Measurements from ENCODE around the gene NOTCH1. TPM values are rescaled to one million over a fixed set of nuclear protein-coding genes. Genes with fewer than 3 reads are reported as not detected.

Gene NOTCH1
- total RNA-seq, 1 experiment from 2014 or later: 37.2 TPM

DNA sequence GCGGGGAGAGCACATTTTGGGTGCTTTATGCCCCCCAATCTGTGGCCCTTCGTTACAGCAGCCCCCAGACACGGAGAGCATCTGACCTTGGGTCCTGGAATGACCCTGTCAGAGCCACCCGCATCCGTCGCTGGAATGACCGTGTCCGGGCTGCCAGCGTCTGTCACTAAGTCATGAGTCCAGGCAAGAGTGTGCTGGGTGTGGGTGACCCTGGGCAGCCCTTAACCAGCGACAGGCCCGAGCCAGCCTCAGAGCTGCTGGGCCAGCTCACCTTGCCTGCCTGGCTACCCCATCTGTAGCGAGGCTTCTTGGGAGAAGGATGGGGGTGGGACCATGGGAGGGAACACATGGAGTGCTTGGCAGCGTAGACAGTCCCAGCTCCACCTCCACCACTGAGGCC lies 46.8 kb upstream of the NOTCH1 start:
- peaks cover 17% of the 10 kb centered on the region for H3K4me1 ChIP-seq (ENCODE audit: insufficient read depth, low read length, poor library complexity, severe bottlenecking)
- BruUV-seq (replicated peaks): no TSS peak
- intact Hi-C loops (cut with micrococcal nuclease; ENCODE audit: unreplicated experiment): no loop called here
- TF ChIP-seq, protein P1, sequence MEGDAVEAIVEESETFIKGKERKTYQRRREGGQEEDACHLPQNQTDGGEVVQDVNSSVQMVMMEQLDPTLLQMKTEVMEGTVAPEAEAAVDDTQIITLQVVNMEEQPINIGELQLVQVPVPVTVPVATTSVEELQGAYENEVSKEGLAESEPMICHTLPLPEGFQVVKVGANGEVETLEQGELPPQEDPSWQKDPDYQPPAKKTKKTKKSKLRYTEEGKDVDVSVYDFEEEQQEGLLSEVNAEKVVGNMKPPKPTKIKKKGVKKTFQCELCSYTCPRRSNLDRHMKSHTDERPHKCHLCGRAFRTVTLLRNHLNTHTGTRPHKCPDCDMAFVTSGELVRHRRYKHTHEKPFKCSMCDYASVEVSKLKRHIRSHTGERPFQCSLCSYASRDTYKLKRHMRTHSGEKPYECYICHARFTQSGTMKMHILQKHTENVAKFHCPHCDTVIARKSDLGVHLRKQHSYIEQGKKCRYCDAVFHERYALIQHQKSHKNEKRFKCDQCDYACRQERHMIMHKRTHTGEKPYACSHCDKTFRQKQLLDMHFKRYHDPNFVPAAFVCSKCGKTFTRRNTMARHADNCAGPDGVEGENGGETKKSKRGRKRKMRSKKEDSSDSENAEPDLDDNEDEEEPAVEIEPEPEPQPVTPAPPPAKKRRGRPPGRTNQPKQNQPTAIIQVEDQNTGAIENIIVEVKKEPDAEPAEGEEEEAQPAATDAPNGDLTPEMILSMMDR (conservative IDR thresholded peaks at IDR 0.05; ENCODE audit: low read depth, low read length): no peak
- no peak for TF ChIP-seq EZH2 (IDR thresholded peaks at IDR 0.05; ENCODE audit: borderline replicate concordance, low read depth, low read length, poor library complexity, severe bottlenecking)
- H3K27ac ChIP-seq (ENCODE audit: low read depth, low read length, poor library complexity, severe bottlenecking): no peak overlapping the region
- ChIA-PET CTCF (no interaction called here), POLR2A (ENCODE audit: low non-redundant PET) (no interaction called here)
- no peak overlapping the region for H3K4me3 ChIP-seq (ENCODE audit: low read depth, low read length, poor library complexity, severe bottlenecking)
- no peaks in the 10 kb centered on the region for H3K9me3 ChIP-seq (ENCODE audit: low read depth, low read length, poor library complexity, severe bottlenecking)
- no peak for DNase-seq (ENCODE audit: low spot score)
- H3K36me3 ChIP-seq (ENCODE audit: insufficient read depth, low read length, poor library complexity, severe bottlenecking): no peaks in the 10 kb centered on the region
- no peaks in the 10 kb centered on the region for H3K27me3 ChIP-seq (replicated peaks; ENCODE audit: insufficient read depth, low read depth, low read length, poor library complexity)

DNA sequence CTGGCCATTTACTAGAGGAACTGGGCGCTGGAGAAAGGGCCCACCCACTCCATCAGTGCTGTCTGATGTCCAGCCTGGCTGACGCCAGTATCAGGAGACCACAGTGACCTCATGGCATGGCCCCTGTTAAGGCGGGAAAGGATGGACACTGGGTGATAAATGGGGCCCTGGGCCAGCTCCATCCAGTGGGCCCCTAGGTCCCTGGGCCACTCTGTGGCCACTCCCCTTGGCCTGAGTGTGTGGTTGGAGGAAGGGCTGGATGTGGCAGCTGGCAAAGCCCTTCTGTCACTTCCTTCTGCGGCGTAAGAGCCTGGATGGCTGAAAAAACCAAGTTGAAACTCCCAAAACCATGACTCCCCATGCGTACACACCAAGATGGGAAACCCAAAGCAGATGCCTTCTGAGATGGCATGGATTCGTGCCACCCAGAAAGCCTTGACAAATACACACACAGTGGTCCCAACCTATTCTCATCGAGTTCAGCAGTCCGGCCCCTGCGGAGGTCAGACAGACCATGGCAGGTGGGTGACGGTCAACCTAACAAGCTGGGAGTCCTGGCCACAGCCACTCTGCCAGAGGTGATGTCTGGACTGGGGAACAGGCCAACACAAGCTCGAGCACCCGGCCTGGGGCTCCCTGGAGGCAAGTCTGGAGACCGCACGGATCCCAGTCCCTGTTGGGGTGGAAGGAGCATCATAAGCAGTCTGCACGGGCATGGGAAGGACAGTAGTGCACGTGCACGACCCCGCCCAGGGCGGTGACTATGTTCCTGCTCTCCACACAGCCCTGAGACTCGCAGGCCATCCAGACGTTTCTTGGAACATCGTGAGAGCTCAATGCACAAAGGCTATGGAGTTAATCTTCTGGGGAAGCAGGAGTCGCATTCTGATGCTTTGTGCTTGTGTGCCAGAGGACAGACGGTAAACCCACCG lies 45.2 kb upstream of the NOTCH1 start:
- no peak overlapping the region for H3K4me3 ChIP-seq (ENCODE audit: low read depth, low read length, poor library complexity, severe bottlenecking)
- peaks cover 31% of the 10 kb centered on the region for H3K4me1 ChIP-seq (ENCODE audit: insufficient read depth, low read length, poor library complexity, severe bottlenecking)
- H3K27me3 ChIP-seq (replicated peaks; ENCODE audit: insufficient read depth, low read depth, low read length, poor library complexity): no peaks in the 10 kb centered on the region
- no peak for TF ChIP-seq EZH2 (IDR thresholded peaks at IDR 0.05; ENCODE audit: borderline replicate concordance, low read depth, low read length, poor library complexity, severe bottlenecking)
- TF ChIP-seq, protein P1 (conservative IDR thresholded peaks at IDR 0.05; ENCODE audit: low read depth, low read length): no peak
- BruUV-seq (replicated peaks): no TSS peak
- intact Hi-C loops (cut with micrococcal nuclease; ENCODE audit: unreplicated experiment): no loop called here
- no peaks in the 10 kb centered on the region for H3K9me3 ChIP-seq (ENCODE audit: low read depth, low read length, poor library complexity, severe bottlenecking)
- ChIA-PET POLR2A (ENCODE audit: low non-redundant PET) (no interaction called here), CTCF (no interaction called here)
- no peak for DNase-seq (ENCODE audit: low spot score)
- no peaks in the 10 kb centered on the region for H3K36me3 ChIP-seq (ENCODE audit: insufficient read depth, low read length, poor library complexity, severe bottlenecking)
- H3K27ac ChIP-seq (ENCODE audit: low read depth, low read length, poor library complexity, severe bottlenecking): no peak overlapping the region

DNA sequence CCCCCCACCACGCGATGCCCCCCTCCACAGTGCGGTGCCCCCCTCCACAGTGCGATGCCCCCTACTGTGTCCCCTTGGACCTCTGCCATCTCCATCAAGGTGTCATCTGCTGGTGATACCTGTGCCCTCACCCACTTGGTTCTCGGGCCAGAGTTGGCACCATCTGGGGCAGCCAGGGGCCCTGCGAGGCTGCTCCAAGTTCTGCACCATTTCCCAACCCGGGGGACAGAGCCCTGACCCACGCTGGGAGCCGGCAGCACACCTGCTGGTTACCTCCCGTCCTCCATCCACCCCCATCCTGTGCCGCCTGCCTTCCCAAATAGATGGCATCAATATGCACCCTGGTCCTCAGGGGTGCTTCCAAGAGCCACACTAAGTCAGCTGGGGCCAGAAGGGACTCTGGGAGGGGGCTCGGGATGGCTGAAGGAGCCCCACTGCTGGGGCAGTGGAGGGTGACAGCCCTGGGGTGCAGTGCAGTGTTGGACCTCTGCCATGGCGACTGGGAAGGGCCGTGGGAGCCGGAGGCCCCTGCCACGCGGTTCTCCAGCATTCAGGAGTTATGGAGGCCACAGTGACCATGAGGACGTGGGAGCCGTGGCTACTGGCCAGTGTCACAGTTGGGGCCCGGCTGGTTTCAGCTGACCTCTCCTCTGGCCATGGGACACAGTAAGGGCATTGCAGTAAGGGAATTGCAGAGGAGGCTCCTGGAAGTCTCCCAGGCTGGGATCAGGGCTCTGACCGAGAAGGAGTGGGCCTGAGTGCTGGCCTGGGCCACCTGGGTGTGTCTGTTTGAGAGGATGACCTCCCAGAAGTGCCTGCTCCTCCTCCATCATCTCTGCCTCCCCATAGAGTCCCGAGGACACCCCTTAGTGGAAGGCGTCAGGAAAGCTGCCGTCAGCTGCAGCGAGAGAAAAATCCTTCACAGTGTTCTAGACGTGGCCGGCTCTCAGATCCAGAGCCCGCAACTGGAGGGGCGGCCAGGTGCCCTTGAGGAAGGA lies 44.2 kb upstream of the NOTCH1 start:
- no peak for TF ChIP-seq EZH2 (IDR thresholded peaks at IDR 0.05; ENCODE audit: borderline replicate concordance, low read depth, low read length, poor library complexity, severe bottlenecking)
- TF ChIP-seq, protein P1 (conservative IDR thresholded peaks at IDR 0.05; ENCODE audit: low read depth, low read length): no peak
- Histone ChIP-seq H3K27me3 (replicated peaks; ENCODE audit: insufficient read depth, low read depth, low read length, poor library complexity) (no peaks in the 10 kb centered on the region), H3K36me3 (ENCODE audit: insufficient read depth, low read length, poor library complexity, severe bottlenecking) (no peaks in the 10 kb centered on the region), H3K4me3 (ENCODE audit: low read depth, low read length, poor library complexity, severe bottlenecking) (no peak overlapping the region), H3K9me3 (ENCODE audit: low read depth, low read length, poor library complexity, severe bottlenecking) (no peaks in the 10 kb centered on the region), H3K4me1 (ENCODE audit: insufficient read depth, low read length, poor library complexity, severe bottlenecking) (peaks cover 31% of the 10 kb centered on the region), H3K27ac (ENCODE audit: low read depth, low read length, poor library complexity, severe bottlenecking) (no peak overlapping the region)
- CTCF ChIA-PET: no interaction called here
- no peak for DNase-seq (ENCODE audit: low spot score)
- intact Hi-C loops (cut with micrococcal nuclease; ENCODE audit: unreplicated experiment): no loop called here
- POLR2A ChIA-PET (ENCODE audit: low non-redundant PET): no interaction called here
- no TSS peak for BruUV-seq (replicated peaks)

All from A673 (cell line).